GM12878 (cell line): ENCODE results near the gene TEF. TPM values are rescaled to one million over a fixed set of nuclear protein-coding genes. Genes with fewer than 3 reads are reported as not detected.

Source experiments
- ATAC-seq: fragments of 200-7000 bp; cut with Tn5 transposase; 3 replicates; pipeline ENCODE4 v1.9.1; 2020; ENCODE audit warnings: mild to moderate bottlenecking, moderate library complexity
- BruUV-seq: library from RNA; stranded (reverse); fragments of 400-500 nt; replicated peaks from 2 replicates; lab custom pipeline; 2021; lab: Mats Ljungman, UMichigan
- CTCF ChIA-PET: fragments of 300-600 bp; sonication (Branson Sonifier 250); formaldehyde crosslinking; extraction: SDS; loops from one replicate; lab custom pipeline; 2021; ENCODE audit warnings: inconsistent platforms; lab: Yijun Ruan, JAX
- POLR2A ChIA-PET: fragments of 350-600 bp; formaldehyde crosslinking; extraction: SDS; loops from one replicate; lab custom pipeline; 2021; ENCODE audit warnings: inconsistent platforms; lab: Charles Lee
- RAD21 ChIA-PET: fragments of 300-600 bp; sonication (Branson Sonifier 250); formaldehyde crosslinking; loops from one replicate; lab custom pipeline; 2023; ENCODE audit warnings: antibody characterized with exemption; ENCODE audit not compliant: unreplicated experiment; lab: Charles Lee
- SMC1A ChIA-PET: fragments of 300-600 bp; sonication (Branson Sonifier 250); formaldehyde crosslinking; loops from one replicate; lab custom pipeline; 2023; ENCODE audit not compliant: unreplicated experiment, uncharacterized antibody; lab: Charles Lee
- DNase-seq: peaks from one replicate; pipeline ENCODE4 v3.0.0-alpha.2; 2011; ENCODE audit warnings: low read depth, low spot score
- FAIRE-seq: peaks from 3 replicates; lab custom pipeline; 2011; peaks lifted over from hg19 to GRCh38; lab: Jason Lieb, UNC
- H2AFZ ChIP-seq: 2 replicates; pipeline ENCODE4 v1.6.0; 2011; ENCODE audit warnings: low read depth, low read length, control low read depth; ENCODE audit not compliant: control insufficient read depth
- H3K27ac ChIP-seq: 2 replicates; pipeline ENCODE4 v1.5.1; 2011; ENCODE audit warnings: control low read depth; ENCODE audit not compliant: control insufficient read depth, insufficient read depth
- H3K27me3 ChIP-seq, 2 experiments: replicated peaks in 1 of 2; 2 replicates each; pipeline versions ENCODE4 v1.6.0 to v1.6.1; 2011; ENCODE audit warnings: low read length in 1 of 2; ENCODE audit not compliant: control insufficient read depth in 2 of 2, insufficient read depth in 2 of 2
- H3K36me3 ChIP-seq, 2 experiments: 2 replicates each; pipeline ENCODE4 v1.5.1; 2011; ENCODE audit warnings: low read length in 1 of 2; ENCODE audit not compliant: control insufficient read depth in 2 of 2, insufficient read depth in 2 of 2
- H3K4me1 ChIP-seq: 2 replicates; pipeline ENCODE4 v1.6.1; 2011; ENCODE audit warnings: mild to moderate bottlenecking, low read length, moderate library complexity, mixed read lengths; ENCODE audit not compliant: control insufficient read depth, insufficient read depth
- H3K4me2 ChIP-seq: 2 replicates; pipeline ENCODE4 v1.6.0; 2011; ENCODE audit warnings: control low read depth; ENCODE audit not compliant: control insufficient read depth, insufficient read depth
- H3K4me3 ChIP-seq: fragments of 200-600 bp; sonication (generic); 2 replicates; pipeline ENCODE4 v1.5.1; 2016
- H3K79me2 ChIP-seq: 2 replicates; pipeline ENCODE4 v1.6.0; 2011; ENCODE audit warnings: low read length; ENCODE audit not compliant: control insufficient read depth, insufficient read depth
- H3K9ac ChIP-seq: 2 replicates; pipeline ENCODE4 v1.8.0; 2011; ENCODE audit warnings: low read length, control low read depth, mixed read lengths; ENCODE audit not compliant: control insufficient read depth, insufficient read depth
- H3K9me3 ChIP-seq: replicated peaks from 3 replicates; pipeline ENCODE4 v1.5.1; 2011; ENCODE audit warnings: mild to moderate bottlenecking, low read length; ENCODE audit not compliant: control insufficient read depth, insufficient read depth
- H4K20me1 ChIP-seq: 2 replicates; pipeline ENCODE4 v1.6.0; 2011; ENCODE audit not compliant: control insufficient read depth, insufficient read depth
- BMI1 ChIP-seq: fragments of 450-650 bp; IDR thresholded peaks from 2 replicates; pipeline ENCODE4 v1.6.1; 2016; ENCODE audit warnings: mild to moderate bottlenecking, moderate library complexity, borderline replicate concordance
- CBX3 ChIP-seq: fragments of 200-600 bp; sonication (generic); IDR thresholded peaks from 2 replicates; pipeline ENCODE4 v1.6.1; 2016; ENCODE audit warnings: low read depth, borderline replicate concordance
- CEBPB ChIP-seq, 2 experiments: fragments of 150-350 bp in 1 of 2; IDR thresholded peaks; 2 replicates each; pipeline ENCODE4 v1.6.1; 2012 to 2014; ENCODE audit warnings: low read depth in 2 of 2, low read length in 2 of 2, borderline replicate concordance in 1 of 2, inconsistent platforms in 1 of 2
- CHD4 ChIP-seq: fragments of 200-600 bp; sonication (generic); IDR thresholded peaks from 2 replicates; pipeline ENCODE4 v1.6.1; 2016; ENCODE audit warnings: mild to moderate bottlenecking
- JUND ChIP-seq: IDR thresholded peaks from 2 replicates; pipeline ENCODE4 v1.6.1; 2012; ENCODE audit warnings: low read depth, mild to moderate bottlenecking, low read length, improper control_type of control experiment, moderate library complexity
- KDM1A ChIP-seq: fragments of 200-600 bp; sonication (generic); IDR thresholded peaks from 2 replicates; pipeline ENCODE4 v1.6.1; 2016; ENCODE audit warnings: borderline replicate concordance
- MTA2 ChIP-seq: fragments of 450-650 bp; IDR thresholded peaks from 2 replicates; pipeline ENCODE4 v1.6.1; 2016; ENCODE audit warnings: low read depth, mild to moderate bottlenecking, moderate library complexity
- NFYA ChIP-seq: IDR thresholded peaks from 2 replicates; pipeline ENCODE4 v1.6.1; 2011; ENCODE audit warnings: low read depth, mild to moderate bottlenecking, low read length, improper control_type of control experiment, borderline replicate concordance
- RUNX3 ChIP-seq: IDR thresholded peaks from 2 replicates; pipeline ENCODE4 v1.6.1; 2012; ENCODE audit warnings: low read length, inconsistent platforms
- SIX5 ChIP-seq: IDR thresholded peaks from 2 replicates; pipeline ENCODE4 v1.6.1; 2011; ENCODE audit warnings: mild to moderate bottlenecking, low read depth, low read length, moderate library complexity; ENCODE audit not compliant: severe bottlenecking
- SRF ChIP-seq, 2 experiments: IDR thresholded peaks; 2 replicates each; pipeline ENCODE4 v1.6.1; 2011; ENCODE audit warnings: low read depth in 2 of 2, low read length in 2 of 2, mild to moderate bottlenecking in 1 of 2, moderate library complexity in 1 of 2
- SUPT20H ChIP-seq: IDR thresholded peaks from 2 replicates; pipeline ENCODE4 v1.6.1; 2011; ENCODE audit warnings: low read depth, mild to moderate bottlenecking, low read length, moderate library complexity, borderline replicate concordance; ENCODE audit not compliant: control insufficient read depth
- TARDBP ChIP-seq: IDR thresholded peaks from 2 replicates; pipeline ENCODE4 v1.6.1; 2016; ENCODE audit warnings: borderline replicate concordance
- ZBTB40 ChIP-seq: fragments of 450-650 bp; IDR thresholded peaks from 2 replicates; pipeline ENCODE4 v1.6.1; 2016; ENCODE audit warnings: mild to moderate bottlenecking, moderate library complexity, borderline replicate concordance
- ZNF217 ChIP-seq: fragments of 450-650 bp; IDR thresholded peaks from 2 replicates; pipeline ENCODE4 v1.6.1; 2017; ENCODE audit warnings: antibody characterized with exemption, mild to moderate bottlenecking
- WGBS: methylation state at CpG from one replicate; pipeline ENCODE4 v1.1.6; 2016; ENCODE audit warnings: low lambda C conversion rate; ENCODE audit not compliant: insufficient replicate concordance, insufficient coverage; ENCODE audit errors: missing lambda C conversion rate; 5-methylcytosine and 5-hydroxymethylcytosine counted together
- in situ Hi-C: fragments of 300-500 bp; cut with MboI; formaldehyde crosslinking; loops from 9 replicates; pipeline ENCODE4 v1.14.3; 2018; ENCODE audit warnings: mixed read lengths
- intact Hi-C: fragments of 100-400 bp; cut with micrococcal nuclease; formaldehyde crosslinking; loops from one replicate; pipeline ENCODE4 v1.14.2; 2022; ENCODE audit not compliant: unreplicated experiment
- polyA plus RNA-seq, 11 experiments: library from polyadenylated mRNA; depleted of rRNA in 4 of 11; unstranded in 6 of 11; stranded (reverse) in 5 of 11; fragments of >200 nt; fragmentation: Nextera tagmentation in 4 of 11; fragmentation: Illumina TruSeq in 1 of 11; extraction: Ambion mirVana in 4 of 11; extraction: Trizol in 1 of 11; gene quantifications; 1 replicate in 1 of 11; 2 replicates in 10 of 11; pipeline versions ENCODE4 v1.2.1 to v1.2.3, GENCODE V29; 2011 to 2016; ENCODE audit warnings: inconsistent platforms in 2 of 11, missing spikeins in 2 of 11, low read depth in 1 of 11
- total RNA-seq, 4 experiments: library from RNA; depleted of rRNA in 3 of 4; stranded (reverse); fragments of >200 nt in 3 of 4; fragmentation: Illumina TruSeq in 1 of 4; extraction: Trizol in 1 of 4; gene quantifications; 2 replicates each; pipeline versions ENCODE4 v1.2.1 to v1.2.3, GENCODE V29; 2013 to 2021

The TEF gene
- total and polyA plus RNA-seq, 10 of the 15 experiments (the other 5 are each of a cell fraction or from before 2014, with no cell fraction given), result 0.23 to 4.9 (median 3.2) TPM

- TF ChIP-seq ZBTB40 (no peak), NFYA (no peak), KDM1A (no peak), RUNX3 (no peak), ZNF217 (no peak), TARDBP (no peak)
These were observed 16.3 kb upstream of the TEF start (continued) for GRCh38 chr22:41365425-41365824.

GRCh38 chr22:41366323-41367029 lies 15.3 kb upstream of the TEF start:
- Histone ChIP-seq H3K9ac (no peak overlapping the region), H3K9me3 (no peaks in the 10 kb centered on the region), H3K79me2 (no peaks in the 10 kb centered on the region), H3K36me3 (no peaks in the 10 kb centered on the region), H3K4me2 (no peak overlapping the region), H3K4me3 (no peak overlapping the region), H3K27ac (no peak overlapping the region), H4K20me1 (no peaks in the 10 kb centered on the region), H2AFZ (no peak overlapping the region), H3K4me1 (no peaks in the 10 kb centered on the region), H3K27me3 (peaks cover 0 to 3% of the 10 kb centered on the region in 2 experiments; a peak in 1 of 4 replicates)
- intact Hi-C loops (no loop called here), in situ Hi-C loops (no loop called here)
- POLR2A ChIA-PET, result no interaction called here
- SMC1A ChIA-PET, result no interaction called here
- RAD21 ChIA-PET, result no interaction called here
- BruUV-seq, result no TSS peak
- DNase-seq, result no peak
- CTCF ChIA-PET, result interaction anchor here (0.6 to 1.5 kb wide), 3 partner anchors 37 to 152 kb away, joined by 3 to 7 read pairs (median 4); no protein-coding TSS in a partner anchor
- no peak; the same call in 2 of the 3 replicates for ATAC-seq
- FAIRE-seq, result no peak
- 59% methylated on average over 17 of the region's 17 CpGs for WGBS
- TF ChIP-seq SRF (IDR thresholded peaks at IDR 0.05; ENCODE audit: low read depth in 2 of 2, low read length in 2 of 2), result no peak
- TF ChIP-seq MTA2, result no peak
- no peak for TF ChIP-seq CHD4
- TF ChIP-seq CBX3, result no peak
- TF ChIP-seq SUPT20H, result no peak
- no peak for TF ChIP-seq CEBPB (IDR thresholded peaks at IDR 0.05; ENCODE audit: borderline replicate concordance in 1 of 2, low read depth in 2 of 2, low read length in 2 of 2)
- no peak for TF ChIP-seq BMI1
- TF ChIP-seq RUNX3, result no peak
- no peak for TF ChIP-seq SIX5
- TF ChIP-seq JUND, result no peak
